ENCODE measurements around the gene FHL1.

- TF ChIP-seq POLR2AphosphoS5 (IDR thresholded peaks at IDR 0.05; ENCODE audit: insufficient read depth, low read depth, low read length) (no peak), POLR2A (IDR thresholded peaks at IDR 0.05; ENCODE audit: low read depth, low read length) (no peak), MAX (IDR thresholded peaks at IDR 0.05; ENCODE audit: insufficient read depth, insufficient read length) (no peak), EZH2 (IDR thresholded peaks at IDR 0.05; ENCODE audit: borderline replicate concordance, low read depth, low read length, severe bottlenecking) (no peak)
These were observed 47.9 kb downstream of the FHL1 start for GRCh38 chrX:136195247-136195646.
